Peyer's patch (tissue), 4 donors: ENCODE results near the gene EBP.

Experiments
- CTCF ChIP-seq, 6 experiments: fragments of 450-650 bp in 4 of 6; fragments of 200-600 bp in 2 of 6; sonication (generic) in 1 of 6; IDR thresholded peaks; one replicate each; pipeline ENCODE4 v1.5.1; 2017 to 2019; ENCODE audit warnings: antibody characterized with exemption in 6 of 6, mild to moderate bottlenecking in 3 of 6, moderate library complexity in 1 of 6
- POLR2A ChIP-seq, 2 donors: fragments of 450-650 bp; IDR thresholded peaks; one replicate each; pipeline ENCODE4 v1.5.1; 2017; ENCODE audit warnings: antibody characterized with exemption in 2 of 2, mild to moderate bottlenecking in 2 of 2, moderate library complexity in 2 of 2

GRCh38 chrX:48482526-48482925 lies 39.1 kb upstream of the EBP start:
- no peak for TF ChIP-seq CTCF (IDR thresholded peaks at IDR 0.05)
- TF ChIP-seq POLR2A (IDR thresholded peaks at IDR 0.05): no peak
